HEK293 (cell line): ENCODE data around the gene FGD6.
A peak's percentile ranks its signal among the peaks of the same experiment; 100 is the strongest.

Source experiments
- EGR2 ChIP-seq: fragments of 450-650 bp; formaldehyde crosslinking; IDR thresholded peaks from 2 replicates; pipeline ENCODE4 v1.5.1; 2016; ENCODE audit warnings: low read depth, missing biosample characterization, missing genetic modification characterization
- IKZF3 ChIP-seq: fragments of 450-650 bp; IDR thresholded peaks from 2 replicates; pipeline ENCODE4 v1.5.0; 2018; ENCODE audit warnings: missing biosample characterization, mild to moderate bottlenecking, missing genetic modification characterization, moderate library complexity
- WT1 ChIP-seq: fragments of 450-650 bp; formaldehyde crosslinking; IDR thresholded peaks from 2 replicates; pipeline ENCODE4 v1.5.1; 2016; ENCODE audit warnings: missing biosample characterization, missing genetic modification characterization
- ZBTB17 ChIP-seq: fragments of 450-650 bp; formaldehyde crosslinking; IDR thresholded peaks from 2 replicates; pipeline ENCODE4 v1.5.1; 2016; ENCODE audit warnings: missing biosample characterization, missing genetic modification characterization
- ZEB2 ChIP-seq: fragments of 450-650 bp; formaldehyde crosslinking; IDR thresholded peaks from 2 replicates; pipeline ENCODE4 v1.5.1; 2016; ENCODE audit warnings: missing biosample characterization, missing genetic modification characterization
- ZNF112 ChIP-seq: fragments of 450-650 bp; formaldehyde crosslinking; IDR thresholded peaks from 2 replicates; pipeline ENCODE4 v1.5.0; 2017; ENCODE audit warnings: missing biosample characterization, missing genetic modification characterization
- ZNF114 ChIP-seq: fragments of 450-650 bp; formaldehyde crosslinking; IDR thresholded peaks from 2 replicates; pipeline ENCODE4 v1.5.0; 2017; ENCODE audit warnings: missing biosample characterization, missing genetic modification characterization
- ZNF138 ChIP-seq: fragments of 450-650 bp; formaldehyde crosslinking; IDR thresholded peaks from 2 replicates; pipeline ENCODE4 v1.5.1; 2016; ENCODE audit warnings: missing biosample characterization, missing genetic modification characterization, borderline replicate concordance
- ZNF23 ChIP-seq: fragments of 450-650 bp; formaldehyde crosslinking; IDR thresholded peaks from 2 replicates; pipeline ENCODE4 v1.5.1; 2016; ENCODE audit warnings: missing biosample characterization, missing genetic modification characterization, borderline replicate concordance
- ZNF302 ChIP-seq: fragments of 450-650 bp; formaldehyde crosslinking; IDR thresholded peaks from 2 replicates; pipeline ENCODE4 v1.5.1; 2016; ENCODE audit warnings: missing biosample characterization, missing genetic modification characterization, low read depth
- ZNF426 ChIP-seq: fragments of 450-650 bp; formaldehyde crosslinking; IDR thresholded peaks from 2 replicates; pipeline ENCODE4 v1.5.1; 2017; ENCODE audit warnings: missing biosample characterization, missing genetic modification characterization, mild to moderate bottlenecking, inconsistent platforms, moderate library complexity
- ZNF473 ChIP-seq: fragments of 450-650 bp; formaldehyde crosslinking; IDR thresholded peaks from 2 replicates; pipeline ENCODE4 v1.5.1; 2017; ENCODE audit warnings: missing biosample characterization, missing genetic modification characterization
- ZNF626 ChIP-seq: fragments of 450-650 bp; sonication (Bioruptor Pico); formaldehyde crosslinking; IDR thresholded peaks from 2 replicates; pipeline ENCODE4 v1.5.1; 2018; ENCODE audit warnings: missing biosample characterization, missing genetic modification characterization, inconsistent platforms
- ZNF658 ChIP-seq: fragments of 450-650 bp; formaldehyde crosslinking; IDR thresholded peaks from 2 replicates; pipeline ENCODE4; 2016; ENCODE audit warnings: missing biosample characterization, missing genetic modification characterization
- ZNF76 ChIP-seq: fragments of 450-650 bp; formaldehyde crosslinking; IDR thresholded peaks from 2 replicates; pipeline ENCODE4; 2016; ENCODE audit warnings: low read depth, missing biosample characterization, missing genetic modification characterization, borderline replicate concordance
- ZNF785 ChIP-seq: fragments of 450-650 bp; formaldehyde crosslinking; IDR thresholded peaks from 2 replicates; pipeline ENCODE4 v1.5.1; 2016; ENCODE audit warnings: missing biosample characterization, missing genetic modification characterization
- ZNF791 ChIP-seq: fragments of 450-650 bp; formaldehyde crosslinking; IDR thresholded peaks from 2 replicates; pipeline ENCODE4 v1.5.1; 2016; ENCODE audit warnings: missing biosample characterization, missing genetic modification characterization
- TF ChIP-seq, protein P1 (sequence below): sonication (generic); formaldehyde crosslinking; IDR thresholded peaks from 2 replicates; pipeline ENCODE4 v1.8.1; 2022; ENCODE audit warnings: mild to moderate bottlenecking, moderate library complexity, missing genetic modification reagents
- TF ChIP-seq, protein P2 (sequence below): fragments of 450-650 bp; formaldehyde crosslinking; IDR thresholded peaks from 2 replicates; pipeline ENCODE4 v1.5.1; 2016; ENCODE audit warnings: missing biosample characterization, missing genetic modification characterization
- TF ChIP-seq, protein P3 (sequence below): fragments of 450-650 bp; formaldehyde crosslinking; IDR thresholded peaks from 2 replicates; pipeline ENCODE4 v1.5.1; 2016; ENCODE audit warnings: missing biosample characterization, missing genetic modification characterization
- TF ChIP-seq, protein P4 (sequence below): fragments of 450-650 bp; formaldehyde crosslinking; IDR thresholded peaks from 2 replicates; pipeline ENCODE4 v1.5.1; 2016; ENCODE audit warnings: missing biosample characterization, missing genetic modification characterization
- TF ChIP-seq, protein P5 (sequence below): fragments of 450-650 bp; formaldehyde crosslinking; IDR thresholded peaks from 2 replicates; pipeline ENCODE4; 2016; ENCODE audit warnings: missing biosample characterization, missing genetic modification characterization
- TF ChIP-seq, protein P6 (sequence below): fragments of 450-650 bp; formaldehyde crosslinking; IDR thresholded peaks from 2 replicates; pipeline ENCODE4 v1.5.1; 2016; ENCODE audit warnings: missing biosample characterization, missing genetic modification characterization
- TF ChIP-seq, protein P7 (sequence below): fragments of 450-650 bp; formaldehyde crosslinking; IDR thresholded peaks from 2 replicates; pipeline ENCODE4 v1.5.1; 2017; ENCODE audit warnings: missing biosample characterization, missing genetic modification characterization

Gene FGD6

DNA sequence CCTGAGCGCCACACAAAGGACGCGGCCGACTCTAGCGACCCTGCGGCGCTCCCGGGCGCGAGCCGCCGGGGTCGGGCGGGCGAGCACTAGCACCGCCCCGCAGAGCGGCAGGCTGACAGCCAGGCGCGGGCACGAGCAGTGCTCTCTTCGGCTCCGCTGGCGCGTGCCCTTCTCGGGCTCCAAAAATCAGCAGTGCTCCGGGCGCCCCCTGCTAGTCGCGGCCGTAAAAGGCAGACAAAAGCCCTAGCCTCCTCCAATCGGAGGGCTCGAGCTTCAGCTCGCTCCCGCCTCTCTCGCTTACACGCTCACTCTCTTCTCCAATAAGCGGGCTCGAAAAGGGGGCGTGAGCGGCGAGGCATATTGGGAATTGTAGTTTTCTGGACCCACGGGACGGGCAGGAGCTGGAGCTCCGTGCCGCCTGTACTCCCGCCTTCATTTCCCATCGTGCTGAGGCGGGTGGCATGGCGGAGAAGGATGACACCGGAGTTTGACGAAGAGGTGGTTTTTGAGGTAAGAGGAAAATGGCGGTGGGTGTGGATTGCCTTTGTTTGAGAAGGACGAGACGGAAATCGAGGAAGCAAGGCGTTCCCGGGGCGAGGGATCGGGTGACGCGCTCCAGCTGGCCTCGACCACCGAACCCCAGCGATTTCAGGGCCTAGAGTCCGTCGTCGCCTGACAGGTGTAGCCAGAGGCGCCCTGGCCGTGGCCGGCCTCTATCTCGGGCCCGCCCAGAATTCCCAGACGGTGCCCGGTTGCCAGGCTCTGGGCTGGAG, at the start of gene FGD6, which contains the start of gene VEZT (continued):
- TF ChIP-seq, protein P1, sequence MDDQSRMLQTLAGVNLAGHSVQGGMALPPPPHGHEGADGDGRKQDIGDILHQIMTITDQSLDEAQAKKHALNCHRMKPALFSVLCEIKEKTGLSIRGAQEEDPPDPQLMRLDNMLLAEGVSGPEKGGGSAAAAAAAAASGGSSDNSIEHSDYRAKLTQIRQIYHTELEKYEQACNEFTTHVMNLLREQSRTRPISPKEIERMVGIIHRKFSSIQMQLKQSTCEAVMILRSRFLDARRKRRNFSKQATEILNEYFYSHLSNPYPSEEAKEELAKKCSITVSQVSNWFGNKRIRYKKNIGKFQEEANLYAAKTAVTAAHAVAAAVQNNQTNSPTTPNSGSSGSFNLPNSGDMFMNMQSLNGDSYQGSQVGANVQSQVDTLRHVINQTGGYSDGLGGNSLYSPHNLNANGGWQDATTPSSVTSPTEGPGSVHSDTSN (CRISPR knock-in tag): no peak
- TF ChIP-seq ZNF302: no peak
- no peak for TF ChIP-seq ZNF473 (tag by site-specific recombination)
- TF ChIP-seq ZNF658 (tag by site-specific recombination): no peak
- TF ChIP-seq ZNF112 (tag by site-specific recombination): no peak
- TF ChIP-seq, protein P2, sequence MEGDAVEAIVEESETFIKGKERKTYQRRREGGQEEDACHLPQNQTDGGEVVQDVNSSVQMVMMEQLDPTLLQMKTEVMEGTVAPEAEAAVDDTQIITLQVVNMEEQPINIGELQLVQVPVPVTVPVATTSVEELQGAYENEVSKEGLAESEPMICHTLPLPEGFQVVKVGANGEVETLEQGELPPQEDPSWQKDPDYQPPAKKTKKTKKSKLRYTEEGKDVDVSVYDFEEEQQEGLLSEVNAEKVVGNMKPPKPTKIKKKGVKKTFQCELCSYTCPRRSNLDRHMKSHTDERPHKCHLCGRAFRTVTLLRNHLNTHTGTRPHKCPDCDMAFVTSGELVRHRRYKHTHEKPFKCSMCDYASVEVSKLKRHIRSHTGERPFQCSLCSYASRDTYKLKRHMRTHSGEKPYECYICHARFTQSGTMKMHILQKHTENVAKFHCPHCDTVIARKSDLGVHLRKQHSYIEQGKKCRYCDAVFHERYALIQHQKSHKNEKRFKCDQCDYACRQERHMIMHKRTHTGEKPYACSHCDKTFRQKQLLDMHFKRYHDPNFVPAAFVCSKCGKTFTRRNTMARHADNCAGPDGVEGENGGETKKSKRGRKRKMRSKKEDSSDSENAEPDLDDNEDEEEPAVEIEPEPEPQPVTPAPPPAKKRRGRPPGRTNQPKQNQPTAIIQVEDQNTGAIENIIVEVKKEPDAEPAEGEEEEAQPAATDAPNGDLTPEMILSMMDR: peak; percentile 80; the same call in 1 of the 2 replicates
- TF ChIP-seq, protein P3, sequence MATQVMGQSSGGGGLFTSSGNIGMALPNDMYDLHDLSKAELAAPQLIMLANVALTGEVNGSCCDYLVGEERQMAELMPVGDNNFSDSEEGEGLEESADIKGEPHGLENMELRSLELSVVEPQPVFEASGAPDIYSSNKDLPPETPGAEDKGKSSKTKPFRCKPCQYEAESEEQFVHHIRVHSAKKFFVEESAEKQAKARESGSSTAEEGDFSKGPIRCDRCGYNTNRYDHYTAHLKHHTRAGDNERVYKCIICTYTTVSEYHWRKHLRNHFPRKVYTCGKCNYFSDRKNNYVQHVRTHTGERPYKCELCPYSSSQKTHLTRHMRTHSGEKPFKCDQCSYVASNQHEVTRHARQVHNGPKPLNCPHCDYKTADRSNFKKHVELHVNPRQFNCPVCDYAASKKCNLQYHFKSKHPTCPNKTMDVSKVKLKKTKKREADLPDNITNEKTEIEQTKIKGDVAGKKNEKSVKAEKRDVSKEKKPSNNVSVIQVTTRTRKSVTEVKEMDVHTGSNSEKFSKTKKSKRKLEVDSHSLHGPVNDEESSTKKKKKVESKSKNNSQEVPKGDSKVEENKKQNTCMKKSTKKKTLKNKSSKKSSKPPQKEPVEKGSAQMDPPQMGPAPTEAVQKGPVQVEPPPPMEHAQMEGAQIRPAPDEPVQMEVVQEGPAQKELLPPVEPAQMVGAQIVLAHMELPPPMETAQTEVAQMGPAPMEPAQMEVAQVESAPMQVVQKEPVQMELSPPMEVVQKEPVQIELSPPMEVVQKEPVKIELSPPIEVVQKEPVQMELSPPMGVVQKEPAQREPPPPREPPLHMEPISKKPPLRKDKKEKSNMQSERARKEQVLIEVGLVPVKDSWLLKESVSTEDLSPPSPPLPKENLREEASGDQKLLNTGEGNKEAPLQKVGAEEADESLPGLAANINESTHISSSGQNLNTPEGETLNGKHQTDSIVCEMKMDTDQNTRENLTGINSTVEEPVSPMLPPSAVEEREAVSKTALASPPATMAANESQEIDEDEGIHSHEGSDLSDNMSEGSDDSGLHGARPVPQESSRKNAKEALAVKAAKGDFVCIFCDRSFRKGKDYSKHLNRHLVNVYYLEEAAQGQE (tag by site-specific recombination): no peak
- peak; percentile 98 for TF ChIP-seq ZNF76
- peak; percentile 66; the same call in 1 of the 2 replicates for TF ChIP-seq WT1 (tag by site-specific recombination)
- TF ChIP-seq IKZF3 (tag by site-specific recombination): peak; percentile 97
- TF ChIP-seq ZNF426 (tag by site-specific recombination): no peak
- no peak for TF ChIP-seq ZNF785 (tag by site-specific recombination)
- no peak for TF ChIP-seq ZNF138 (tag by site-specific recombination)
- TF ChIP-seq ZNF114 (tag by site-specific recombination): no peak
- no peak for TF ChIP-seq ZNF23 (tag by site-specific recombination)
- TF ChIP-seq, protein P4, sequence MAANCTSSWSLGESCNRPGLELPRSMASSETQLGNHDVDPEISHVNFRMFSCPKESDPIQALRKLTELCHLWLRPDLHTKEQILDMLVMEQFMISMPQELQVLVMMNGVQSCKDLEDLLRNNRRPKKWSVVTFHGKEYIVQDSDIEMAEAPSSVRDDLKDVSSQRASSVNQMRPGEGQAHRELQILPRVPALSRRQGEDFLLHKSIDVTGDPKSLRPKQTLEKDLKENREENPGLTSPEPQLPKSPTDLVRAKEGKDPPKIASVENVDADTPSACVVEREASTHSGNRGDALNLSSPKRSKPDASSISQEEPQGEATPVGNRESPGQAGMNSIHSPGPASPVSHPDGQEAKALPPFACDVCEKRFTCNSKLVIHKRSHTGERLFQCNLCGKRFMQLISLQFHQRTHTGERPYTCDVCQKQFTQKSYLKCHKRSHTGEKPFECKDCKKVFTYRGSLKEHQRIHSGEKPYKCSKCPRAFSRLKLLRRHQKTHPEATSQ (tag by site-specific recombination): peak; percentile 95; the same call in 1 of the 2 replicates
- no peak for TF ChIP-seq ZNF791 (tag by site-specific recombination)
- TF ChIP-seq, protein P5, sequence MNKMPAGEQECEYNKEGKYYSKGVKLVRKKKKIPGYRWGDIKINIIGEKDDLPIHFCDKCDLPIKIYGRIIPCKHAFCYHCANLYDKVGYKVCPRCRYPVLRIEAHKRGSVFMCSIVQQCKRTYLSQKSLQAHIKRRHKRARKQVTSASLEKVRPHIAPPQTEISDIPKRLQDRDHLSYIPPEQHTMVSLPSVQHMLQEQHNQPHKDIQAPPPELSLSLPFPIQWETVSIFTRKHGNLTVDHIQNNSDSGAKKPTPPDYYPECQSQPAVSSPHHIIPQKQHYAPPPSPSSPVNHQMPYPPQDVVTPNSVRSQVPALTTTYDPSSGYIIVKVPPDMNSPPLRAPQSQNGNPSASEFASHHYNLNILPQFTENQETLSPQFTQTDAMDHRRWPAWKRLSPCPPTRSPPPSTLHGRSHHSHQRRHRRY (tag by site-specific recombination): no peak
- 0 out of 2 replicates have a peak, but pooled peaks have one; percentile 36 for TF ChIP-seq ZNF626 (tag by site-specific recombination)
- TF ChIP-seq, protein P6, sequence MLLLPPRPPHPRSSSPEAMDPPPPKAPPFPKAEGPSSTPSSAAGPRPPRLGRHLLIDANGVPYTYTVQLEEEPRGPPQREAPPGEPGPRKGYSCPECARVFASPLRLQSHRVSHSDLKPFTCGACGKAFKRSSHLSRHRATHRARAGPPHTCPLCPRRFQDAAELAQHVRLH: peak; percentile 92
- peak; percentile 99 for TF ChIP-seq ZEB2 (tag by site-specific recombination)
- TF ChIP-seq, protein P7, sequence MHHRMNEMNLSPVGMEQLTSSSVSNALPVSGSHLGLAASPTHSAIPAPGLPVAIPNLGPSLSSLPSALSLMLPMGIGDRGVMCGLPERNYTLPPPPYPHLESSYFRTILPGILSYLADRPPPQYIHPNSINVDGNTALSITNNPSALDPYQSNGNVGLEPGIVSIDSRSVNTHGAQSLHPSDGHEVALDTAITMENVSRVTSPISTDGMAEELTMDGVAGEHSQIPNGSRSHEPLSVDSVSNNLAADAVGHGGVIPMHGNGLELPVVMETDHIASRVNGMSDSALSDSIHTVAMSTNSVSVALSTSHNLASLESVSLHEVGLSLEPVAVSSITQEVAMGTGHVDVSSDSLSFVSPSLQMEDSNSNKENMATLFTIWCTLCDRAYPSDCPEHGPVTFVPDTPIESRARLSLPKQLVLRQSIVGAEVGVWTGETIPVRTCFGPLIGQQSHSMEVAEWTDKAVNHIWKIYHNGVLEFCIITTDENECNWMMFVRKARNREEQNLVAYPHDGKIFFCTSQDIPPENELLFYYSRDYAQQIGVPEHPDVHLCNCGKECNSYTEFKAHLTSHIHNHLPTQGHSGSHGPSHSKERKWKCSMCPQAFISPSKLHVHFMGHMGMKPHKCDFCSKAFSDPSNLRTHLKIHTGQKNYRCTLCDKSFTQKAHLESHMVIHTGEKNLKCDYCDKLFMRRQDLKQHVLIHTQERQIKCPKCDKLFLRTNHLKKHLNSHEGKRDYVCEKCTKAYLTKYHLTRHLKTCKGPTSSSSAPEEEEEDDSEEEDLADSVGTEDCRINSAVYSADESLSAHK: peak; percentile 48
- no peak for TF ChIP-seq EGR2 (tag by site-specific recombination)
- TF ChIP-seq ZBTB17 (tag by site-specific recombination): peak; percentile 92
